IMR-90 (cell line): ENCODE data around the gene PAX5.

Experiments
- BHLHE40 ChIP-seq: fragments of 150-350 bp; IDR thresholded peaks from 2 replicates; pipeline ENCODE4 v1.6.1; 2016; ENCODE audit warnings: mild to moderate bottlenecking, low read depth, low read length
- FOS ChIP-seq: fragments of 150-350 bp; IDR thresholded peaks from 2 replicates; pipeline ENCODE4 v1.6.1; 2016; ENCODE audit warnings: low read depth, low read length
- POLR2A ChIP-seq: IDR thresholded peaks from 2 replicates; pipeline ENCODE4 v1.6.1; 2012; ENCODE audit warnings: mild to moderate bottlenecking, low read depth, low read length
- RAD21 ChIP-seq: IDR thresholded peaks from 2 replicates; pipeline ENCODE4 v1.6.1; 2012; ENCODE audit warnings: low read length, improper control_type of control experiment
- RCOR1 ChIP-seq: IDR thresholded peaks from 2 replicates; pipeline ENCODE4 v1.6.1; 2012; ENCODE audit warnings: mild to moderate bottlenecking, low read length, improper control_type of control experiment; ENCODE audit not compliant: insufficient replicate concordance
- TF ChIP-seq, protein P1 (sequence below): conservative IDR thresholded peaks from 2 replicates; pipeline ENCODE4 v1.5.1; 2012; ENCODE audit warnings: mild to moderate bottlenecking, low read depth, low read length, improper control_type of control experiment

DNA sequence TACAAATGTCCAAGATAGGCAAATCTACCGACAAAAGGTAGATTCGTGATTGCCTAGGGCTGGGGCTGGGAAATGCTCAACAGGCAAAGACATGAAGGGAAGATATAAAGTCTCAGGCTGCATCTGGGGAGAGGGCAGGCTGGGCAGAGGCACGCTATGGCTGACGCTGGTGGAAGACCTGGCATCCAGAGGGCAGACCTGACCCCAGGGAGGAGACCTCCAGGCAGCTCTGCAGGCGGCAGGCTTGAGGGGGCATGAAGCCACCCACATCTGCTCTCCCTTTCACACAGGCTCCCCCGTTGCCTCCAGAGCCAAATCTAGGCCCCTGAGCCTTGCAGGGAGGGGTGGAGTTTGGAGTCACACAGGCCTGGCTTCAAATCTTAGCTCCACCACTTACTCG, 145.5 kb downstream of the PAX5 start:
- TF ChIP-seq BHLHE40, result no peak
- TF ChIP-seq RCOR1, result no peak
- TF ChIP-seq RAD21, result no peak
- no peak for TF ChIP-seq FOS
- TF ChIP-seq, protein P1, sequence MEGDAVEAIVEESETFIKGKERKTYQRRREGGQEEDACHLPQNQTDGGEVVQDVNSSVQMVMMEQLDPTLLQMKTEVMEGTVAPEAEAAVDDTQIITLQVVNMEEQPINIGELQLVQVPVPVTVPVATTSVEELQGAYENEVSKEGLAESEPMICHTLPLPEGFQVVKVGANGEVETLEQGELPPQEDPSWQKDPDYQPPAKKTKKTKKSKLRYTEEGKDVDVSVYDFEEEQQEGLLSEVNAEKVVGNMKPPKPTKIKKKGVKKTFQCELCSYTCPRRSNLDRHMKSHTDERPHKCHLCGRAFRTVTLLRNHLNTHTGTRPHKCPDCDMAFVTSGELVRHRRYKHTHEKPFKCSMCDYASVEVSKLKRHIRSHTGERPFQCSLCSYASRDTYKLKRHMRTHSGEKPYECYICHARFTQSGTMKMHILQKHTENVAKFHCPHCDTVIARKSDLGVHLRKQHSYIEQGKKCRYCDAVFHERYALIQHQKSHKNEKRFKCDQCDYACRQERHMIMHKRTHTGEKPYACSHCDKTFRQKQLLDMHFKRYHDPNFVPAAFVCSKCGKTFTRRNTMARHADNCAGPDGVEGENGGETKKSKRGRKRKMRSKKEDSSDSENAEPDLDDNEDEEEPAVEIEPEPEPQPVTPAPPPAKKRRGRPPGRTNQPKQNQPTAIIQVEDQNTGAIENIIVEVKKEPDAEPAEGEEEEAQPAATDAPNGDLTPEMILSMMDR, result no peak
- no peak for TF ChIP-seq POLR2A
